PC-9 (cell line): Measurements from ENCODE around the gene LIF. TPM values are rescaled to one million over a fixed set of nuclear protein-coding genes. Genes with fewer than 3 reads are reported as not detected.

Experiments
- BruUV-seq: library from RNA; stranded (reverse); fragments of 400-500 nt; replicated peaks from 2 replicates; lab custom pipeline; 2021; lab: Mats Ljungman, UMichigan
- CTCF ChIA-PET: fragments of 300-600 bp; sonication (Branson Sonifier 250); formaldehyde crosslinking; loops from one replicate; lab custom pipeline; 2022; ENCODE audit warnings: antibody characterized with exemption; lab: Charles Lee
- POLR2A ChIA-PET: fragments of 300-600 bp; sonication (Branson Sonifier 250); formaldehyde crosslinking; loops from one replicate; lab custom pipeline; 2022; ENCODE audit warnings: antibody characterized with exemption; ENCODE audit not compliant: unreplicated experiment; lab: Charles Lee
- DNase-seq, 2 experiments: peaks; one replicate each; pipeline versions ENCODE4 v3.0.0 to v3.0.0-alpha.2; 2015 to 2022; ENCODE audit warnings: mixed read lengths in 1 of 2
- H2AFZ ChIP-seq: fragments of 200-600 bp; sonication (generic); 2 replicates; pipeline ENCODE4 v1.8.1; 2017; ENCODE audit warnings: antibody characterized with exemption
- H3F3A ChIP-seq: fragments of 200-600 bp; sonication (generic); 2 replicates; pipeline ENCODE4 v1.8.1; 2017; ENCODE audit warnings: antibody characterized with exemption, mild to moderate bottlenecking, low read depth; ENCODE audit not compliant: insufficient read depth
- H3K27ac ChIP-seq: fragments of 200-600 bp; sonication (generic); 2 replicates; pipeline ENCODE4 v1.6.1; 2016; ENCODE audit warnings: mixed run types
- H3K27me3 ChIP-seq: fragments of 200-600 bp; sonication (generic); 2 replicates; pipeline ENCODE4 v1.6.1; 2016; ENCODE audit warnings: low read depth, mixed run types; ENCODE audit not compliant: insufficient read depth
- H3K36me3 ChIP-seq: fragments of 200-600 bp; sonication (generic); 2 replicates; pipeline ENCODE4 v1.6.1; 2016; ENCODE audit warnings: low read depth, mixed run types
- H3K4me1 ChIP-seq: fragments of 200-600 bp; sonication (generic); replicated peaks from 2 replicates; pipeline ENCODE4 v1.6.1; 2016; ENCODE audit warnings: mixed run types; ENCODE audit not compliant: insufficient read depth
- H3K4me2 ChIP-seq: fragments of 200-600 bp; sonication (generic); 2 replicates; pipeline ENCODE4 v1.6.1; 2017; ENCODE audit warnings: mixed run types
- H3K4me3 ChIP-seq: fragments of 200-600 bp; sonication (generic); 2 replicates; pipeline ENCODE4 v1.6.1; 2016; ENCODE audit warnings: mixed run types
- H3K79me2 ChIP-seq: fragments of 200-600 bp; sonication (generic); 2 replicates; pipeline ENCODE4 v1.6.1; 2017; ENCODE audit warnings: low read depth, mixed run types
- H3K9me2 ChIP-seq: fragments of 200-600 bp; sonication (generic); 2 replicates; pipeline ENCODE4 v1.8.1; 2017; ENCODE audit warnings: mild to moderate bottlenecking; ENCODE audit not compliant: insufficient read depth
- H3K9me3 ChIP-seq: fragments of 200-600 bp; sonication (generic); 2 replicates; pipeline ENCODE4 v1.8.1; 2016; ENCODE audit warnings: low read depth; ENCODE audit not compliant: insufficient read depth
- H4K20me1 ChIP-seq: fragments of 200-600 bp; sonication (generic); 2 replicates; pipeline ENCODE4 v1.8.1; 2017; ENCODE audit not compliant: insufficient read depth
- EZH2 ChIP-seq: fragments of 200-600 bp; sonication (generic); IDR thresholded peaks from 2 replicates; pipeline ENCODE4 v1.8.0; 2017; ENCODE audit warnings: antibody characterized with exemption, low read depth
- intact Hi-C: fragments of 100-400 bp; cut with micrococcal nuclease; formaldehyde crosslinking; loops from one replicate; pipeline ENCODE4 v1.10.0; 2022; ENCODE audit not compliant: unreplicated experiment
- total RNA-seq: library from RNA; stranded (reverse); gene quantifications from 2 replicates; pipeline ENCODE4 v1.2.3, GENCODE V29; 2021
- TF ChIP-seq, protein P1 (sequence below): fragments of 200-600 bp; sonication (generic); conservative IDR thresholded peaks from 2 replicates; pipeline ENCODE4 v1.6.1; 2017; ENCODE audit warnings: mixed run types, antibody characterized with exemption, mild to moderate bottlenecking, moderate library complexity

LIF gene
- total RNA-seq, 1 experiment from 2014 or later, result 17.4 TPM

DNA sequence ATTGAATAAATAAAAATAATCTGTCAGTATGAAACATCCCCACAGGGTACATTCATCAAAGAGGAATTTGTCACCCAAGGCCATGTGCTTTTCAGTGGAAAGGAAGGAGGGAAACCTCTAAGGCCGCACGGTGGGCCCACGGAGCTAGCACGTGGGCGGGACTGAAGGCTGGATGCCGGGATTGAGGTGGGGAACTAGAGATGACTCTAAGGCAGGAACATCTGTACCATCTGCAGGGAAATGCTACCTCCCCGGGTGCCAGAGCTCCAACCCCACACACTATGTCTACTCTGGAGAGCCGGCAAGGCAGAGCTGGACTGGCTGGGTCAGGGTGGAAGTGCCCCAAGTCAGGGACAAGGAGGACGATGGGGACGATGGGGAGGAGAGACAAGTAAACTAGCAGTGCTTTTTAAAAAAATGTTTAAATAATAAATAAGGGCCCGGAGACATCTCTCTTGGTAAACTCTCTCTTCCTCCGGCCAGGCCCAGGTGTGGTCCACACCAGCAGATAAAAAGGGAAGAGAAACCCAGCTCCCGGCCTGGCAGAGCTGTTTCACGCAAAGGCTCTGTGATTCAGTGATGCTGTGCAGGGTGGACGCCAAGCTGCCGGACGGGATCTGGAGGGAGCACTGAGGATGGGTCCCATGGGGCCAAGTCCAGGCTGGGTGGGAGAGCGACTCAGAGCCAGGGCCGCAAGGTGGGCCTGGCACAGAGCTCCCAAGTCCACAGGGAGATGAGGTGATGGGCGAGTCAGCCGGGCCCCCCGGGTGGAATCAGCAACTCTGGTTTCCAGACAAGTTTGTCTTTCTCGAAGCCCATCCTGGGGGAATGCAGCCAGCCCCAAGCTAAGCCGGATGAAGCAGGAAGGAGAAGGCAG is 5.8 kb downstream of the LIF start:
- Histone ChIP-seq H3K36me3 (peaks cover 38% of the 10 kb centered on the region), H3K27me3 (no peaks in the 10 kb centered on the region), H3F3A (peaks cover 69% of the 10 kb centered on the region), H3K9me2 (no peaks in the 10 kb centered on the region), H3K9me3 (no peaks in the 10 kb centered on the region), H3K27ac (peak overlapping the region; percentile 50; the same call in 1 of the 2 replicates), H3K4me3 (no peak overlapping the region), H3K79me2 (peaks cover 13% of the 10 kb centered on the region), H4K20me1 (no peaks in the 10 kb centered on the region), H3K4me1 (peaks cover 51% of the 10 kb centered on the region), H2AFZ (no peak overlapping the region), H3K4me2 (no peak overlapping the region)
- ChIA-PET CTCF (interaction anchor here (0.6 kb wide), 1 partner anchor 154 kb away, joined by 3 read pairs; no protein-coding TSS in a partner anchor), POLR2A (no interaction called here)
- BruUV-seq, result TSS peak; percentile 12
- intact Hi-C loops, result no loop called here
- DNase-seq, result no peak
- TF ChIP-seq, protein P1, sequence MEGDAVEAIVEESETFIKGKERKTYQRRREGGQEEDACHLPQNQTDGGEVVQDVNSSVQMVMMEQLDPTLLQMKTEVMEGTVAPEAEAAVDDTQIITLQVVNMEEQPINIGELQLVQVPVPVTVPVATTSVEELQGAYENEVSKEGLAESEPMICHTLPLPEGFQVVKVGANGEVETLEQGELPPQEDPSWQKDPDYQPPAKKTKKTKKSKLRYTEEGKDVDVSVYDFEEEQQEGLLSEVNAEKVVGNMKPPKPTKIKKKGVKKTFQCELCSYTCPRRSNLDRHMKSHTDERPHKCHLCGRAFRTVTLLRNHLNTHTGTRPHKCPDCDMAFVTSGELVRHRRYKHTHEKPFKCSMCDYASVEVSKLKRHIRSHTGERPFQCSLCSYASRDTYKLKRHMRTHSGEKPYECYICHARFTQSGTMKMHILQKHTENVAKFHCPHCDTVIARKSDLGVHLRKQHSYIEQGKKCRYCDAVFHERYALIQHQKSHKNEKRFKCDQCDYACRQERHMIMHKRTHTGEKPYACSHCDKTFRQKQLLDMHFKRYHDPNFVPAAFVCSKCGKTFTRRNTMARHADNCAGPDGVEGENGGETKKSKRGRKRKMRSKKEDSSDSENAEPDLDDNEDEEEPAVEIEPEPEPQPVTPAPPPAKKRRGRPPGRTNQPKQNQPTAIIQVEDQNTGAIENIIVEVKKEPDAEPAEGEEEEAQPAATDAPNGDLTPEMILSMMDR, result no peak
- TF ChIP-seq EZH2, result no peak

DNA sequence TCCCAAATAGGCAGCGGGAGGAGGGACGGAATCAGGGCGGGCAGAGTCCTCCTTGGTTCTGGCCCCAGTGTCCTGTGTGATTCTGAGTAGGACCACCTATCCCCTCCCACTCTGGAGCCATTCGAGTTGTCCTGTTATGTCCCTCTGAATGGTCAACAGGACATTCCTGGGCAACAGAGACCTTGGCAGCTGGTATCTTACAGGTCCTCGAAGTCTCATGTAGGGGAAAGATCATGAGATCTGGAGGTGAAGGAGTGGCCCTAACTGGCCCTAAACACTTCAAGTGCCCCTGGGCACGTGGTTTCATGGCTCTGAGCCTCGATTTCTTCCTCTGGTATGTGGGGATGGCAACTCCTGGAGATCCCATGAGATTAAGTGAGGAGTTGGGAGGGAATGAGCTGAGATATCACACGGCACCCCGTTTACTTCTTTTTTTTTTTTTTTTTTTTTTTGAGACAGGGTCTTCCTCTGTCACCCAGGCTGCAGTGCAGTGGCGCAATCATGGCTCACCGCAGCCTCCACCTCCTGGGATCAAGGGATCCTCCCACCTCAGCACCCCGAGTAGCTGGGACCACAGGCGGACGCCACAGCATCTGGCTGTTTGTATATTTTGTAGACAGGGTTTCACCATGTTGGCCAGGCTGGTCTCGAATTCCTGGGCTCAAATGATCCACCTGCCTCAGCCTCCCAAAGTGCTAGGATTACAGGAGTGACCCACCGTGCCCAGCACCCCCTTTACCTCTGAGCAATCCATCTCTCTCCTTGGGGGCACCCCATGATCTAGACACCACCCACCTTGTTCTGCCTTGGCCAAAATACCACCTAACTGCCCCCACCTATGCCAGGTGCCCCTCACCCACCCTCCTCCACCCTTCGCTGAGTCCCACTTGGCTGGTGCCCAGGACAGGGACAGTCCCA is 6.8 kb downstream of the LIF start:
- no peak overlapping the region for H3K4me3 ChIP-seq
- BruUV-seq, result no TSS peak
- POLR2A ChIA-PET, result no interaction called here
- no peaks in the 10 kb centered on the region for H3K9me2 ChIP-seq
- DNase-seq, result peak in 1 of 2 experiments; percentile 53
- peaks cover 59% of the 10 kb centered on the region for H3K4me1 ChIP-seq
- H3F3A ChIP-seq, result peaks cover 72% of the 10 kb centered on the region
- H4K20me1 ChIP-seq, result no peaks in the 10 kb centered on the region
- H3K27ac ChIP-seq, result peak overlapping the region; percentile 95
- CTCF ChIA-PET, result interaction anchor here (0.6 kb wide), 2 partner anchors 16 to 153 kb away, joined by 3 to 7 read pairs; no protein-coding TSS in a partner anchor
- H3K79me2 ChIP-seq, result peaks cover 3% of the 10 kb centered on the region
- TF ChIP-seq EZH2, result no peak
- TF ChIP-seq, protein P1, result no peak
- H3K36me3 ChIP-seq, result peaks cover 28% of the 10 kb centered on the region
- no peaks in the 10 kb centered on the region for H3K9me3 ChIP-seq
- intact Hi-C loops, result loop anchor here (5.0 kb wide), 1 partner anchor 132 kb away; no protein-coding TSS in a partner anchor
- H3K27me3 ChIP-seq, result no peaks in the 10 kb centered on the region
- no peak overlapping the region for H2AFZ ChIP-seq
- no peak overlapping the region for H3K4me2 ChIP-seq
